Keratinocyte (primary cell): ENCODE results near the gene VKORC1. TPM values are rescaled to one million over a fixed set of nuclear protein-coding genes. Genes with fewer than 3 reads are reported as not detected.

Source experiments
- DNase-seq: peaks from one replicate; pipeline ENCODE4 v3.0.0-alpha.2; 2011; ENCODE audit warnings: low read depth, missing footprints, low spot score
- FAIRE-seq: peaks from 2 replicates; lab custom pipeline; 2011; peaks lifted over from hg19 to GRCh38; lab: Jason Lieb, UNC
- H2AFZ ChIP-seq: 2 replicates; pipeline ENCODE4 v1.6.0; 2012; ENCODE audit warnings: low read length, control low read depth, inconsistent platforms; ENCODE audit not compliant: control insufficient read depth
- H3K27ac ChIP-seq: 2 replicates; pipeline ENCODE4 v1.5.1; 2011; ENCODE audit warnings: low read length; ENCODE audit not compliant: control insufficient read depth, insufficient read depth
- H3K27me3 ChIP-seq: 3 replicates; pipeline ENCODE4 v1.6.0; 2011; ENCODE audit warnings: low read length; ENCODE audit not compliant: control insufficient read depth, insufficient read depth; ENCODE audit errors: extremely low read depth
- H3K36me3 ChIP-seq, 2 experiments: 2 replicates in 1 of 2; 3 replicates in 1 of 2; pipeline ENCODE4 v1.5.1; 2011; ENCODE audit warnings: low read length in 2 of 2, mild to moderate bottlenecking in 1 of 2; ENCODE audit not compliant: control insufficient read depth in 2 of 2, insufficient read depth in 2 of 2; ENCODE audit errors: extremely low read depth in 1 of 2
- H3K4me1 ChIP-seq: 3 replicates; pipeline ENCODE4 v1.5.1; 2011; ENCODE audit warnings: low read length; ENCODE audit not compliant: control insufficient read depth, insufficient read depth; ENCODE audit errors: extremely low read depth
- H3K4me2 ChIP-seq: 3 replicates; pipeline ENCODE4 v1.6.0; 2011; ENCODE audit warnings: low read depth, low read length; ENCODE audit not compliant: control insufficient read depth, insufficient read depth; ENCODE audit errors: extremely low read depth
- H3K4me3 ChIP-seq, 3 experiments: fragments of 200-600 bp in 1 of 3; sonication (generic) in 1 of 3; 2 replicates in 2 of 3; 3 replicates in 1 of 3; pipeline ENCODE4 v1.5.1; 2011 to 2016; ENCODE audit warnings: low read length in 3 of 3, mild to moderate bottlenecking in 3 of 3, control low read depth in 2 of 3, inconsistent platforms in 1 of 3, low read depth in 1 of 3, mixed read lengths in 1 of 3, mixed run types in 1 of 3, moderate library complexity in 1 of 3; ENCODE audit not compliant: control insufficient read depth in 2 of 3, insufficient read depth in 2 of 3; ENCODE audit errors: extremely low read depth in 1 of 3
- H3K79me2 ChIP-seq: 2 replicates; pipeline ENCODE4 v1.6.0; 2012; ENCODE audit warnings: low read length; ENCODE audit not compliant: control insufficient read depth, insufficient read depth
- H3K9ac ChIP-seq: 3 replicates; pipeline ENCODE4 v1.6.0; 2011; ENCODE audit warnings: low read length; ENCODE audit not compliant: control insufficient read depth, insufficient read depth; ENCODE audit errors: extremely low read depth
- H3K9me1 ChIP-seq: 3 replicates; pipeline ENCODE4 v1.6.0; 2011; ENCODE audit warnings: low read length; ENCODE audit not compliant: control insufficient read depth, insufficient read depth; ENCODE audit errors: extremely low read depth
- H3K9me3 ChIP-seq: 2 replicates; pipeline ENCODE4 v1.5.1; 2012; ENCODE audit warnings: low read depth, low read length; ENCODE audit not compliant: control insufficient read depth
- H4K20me1 ChIP-seq: 3 replicates; pipeline ENCODE4 v1.6.0; 2011; ENCODE audit warnings: low read length; ENCODE audit not compliant: control insufficient read depth, insufficient read depth; ENCODE audit errors: extremely low read depth
- EZH2 ChIP-seq: IDR thresholded peaks from one replicate; pipeline ENCODE4 v1.6.1; 2012; ENCODE audit warnings: inconsistent platforms, mild to moderate bottlenecking, low read length, moderate library complexity
- dilution Hi-C: fragments of 300-500 bp; cut with MboI; formaldehyde crosslinking; loops from one replicate; pipeline ENCODE4 v1.7.0; 2020; ENCODE audit warnings: low sequenced_read_pairs; ENCODE audit not compliant: extremely low pct_ligation_motif_present
- polyA plus RNA-seq, 5 experiments: library from polyadenylated mRNA; depleted of rRNA in 3 of 5; stranded (reverse) in 3 of 5; stranded (forward) in 1 of 5; unstranded in 1 of 5; fragments of >200 nt; gene quantifications; 1 replicate in 1 of 5; 2 replicates in 3 of 5; 3 replicates in 1 of 5; pipeline versions ENCODE4 v1.2.1 to v1.2.3, GENCODE V29; 2011 to 2012; ENCODE audit warnings: missing spikeins in 2 of 5, low read depth in 1 of 5, low replicate concordance in 1 of 5
- TF ChIP-seq, protein P1 (sequence below), 3 experiments: IDR thresholded peaks in 1 of 3; conservative IDR thresholded peaks in 1 of 3; optimal IDR thresholded peaks in 1 of 3; 2 replicates in 2 of 3; 3 replicates in 1 of 3; pipeline versions ENCODE3 to v1.5.1; 2011; ENCODE audit warnings: low read length in 3 of 3, mild to moderate bottlenecking in 3 of 3, moderate library complexity in 2 of 3, control low read depth in 1 of 3, inconsistent platforms in 1 of 3; ENCODE audit not compliant: insufficient read depth in 2 of 3; ENCODE audit errors: extremely low read depth in 1 of 3

VKORC1 gene
- polyA plus RNA-seq, 1 donor (not counting 4 experiments of a cell fraction or from before 2014, with no cell fraction given), result 73.6 TPM

DNA sequence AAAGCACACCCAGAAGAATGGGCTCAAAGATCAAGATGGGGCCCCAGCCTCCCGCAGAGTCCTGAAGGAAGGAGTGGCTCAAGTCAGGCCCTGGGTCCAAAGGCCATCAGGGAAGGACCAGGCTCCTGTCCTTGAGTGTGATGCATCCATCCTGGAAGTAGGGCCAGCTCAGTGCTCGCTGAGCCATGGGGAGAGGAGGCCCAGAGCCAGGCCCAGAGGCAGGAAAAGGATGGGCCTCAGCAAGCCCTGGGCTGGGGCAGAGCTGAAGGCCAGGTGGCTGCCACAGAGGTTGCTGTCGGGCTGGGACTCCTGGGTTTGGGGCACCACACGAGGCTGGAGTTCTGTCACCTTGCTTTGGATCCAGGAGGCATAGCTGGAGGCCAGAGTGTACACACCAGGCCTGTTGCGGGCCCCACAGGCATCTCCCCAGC, 37.3 kb upstream of the VKORC1 start:
- H3K9ac ChIP-seq, result no peak overlapping the region
- H3K9me3 ChIP-seq, result no peaks in the 10 kb centered on the region
- H3K9me1 ChIP-seq, result peaks cover 7% of the 10 kb centered on the region
- H3K4me2 ChIP-seq, result peak overlapping the region; percentile 54
- H3K79me2 ChIP-seq, result peaks cover 29% of the 10 kb centered on the region
- DNase-seq, result no peak
- no peak overlapping the region for H3K4me3 ChIP-seq
- peaks cover 12 to 35% of the 10 kb centered on the region in 2 experiments for H3K36me3 ChIP-seq
- TF ChIP-seq, protein P1, sequence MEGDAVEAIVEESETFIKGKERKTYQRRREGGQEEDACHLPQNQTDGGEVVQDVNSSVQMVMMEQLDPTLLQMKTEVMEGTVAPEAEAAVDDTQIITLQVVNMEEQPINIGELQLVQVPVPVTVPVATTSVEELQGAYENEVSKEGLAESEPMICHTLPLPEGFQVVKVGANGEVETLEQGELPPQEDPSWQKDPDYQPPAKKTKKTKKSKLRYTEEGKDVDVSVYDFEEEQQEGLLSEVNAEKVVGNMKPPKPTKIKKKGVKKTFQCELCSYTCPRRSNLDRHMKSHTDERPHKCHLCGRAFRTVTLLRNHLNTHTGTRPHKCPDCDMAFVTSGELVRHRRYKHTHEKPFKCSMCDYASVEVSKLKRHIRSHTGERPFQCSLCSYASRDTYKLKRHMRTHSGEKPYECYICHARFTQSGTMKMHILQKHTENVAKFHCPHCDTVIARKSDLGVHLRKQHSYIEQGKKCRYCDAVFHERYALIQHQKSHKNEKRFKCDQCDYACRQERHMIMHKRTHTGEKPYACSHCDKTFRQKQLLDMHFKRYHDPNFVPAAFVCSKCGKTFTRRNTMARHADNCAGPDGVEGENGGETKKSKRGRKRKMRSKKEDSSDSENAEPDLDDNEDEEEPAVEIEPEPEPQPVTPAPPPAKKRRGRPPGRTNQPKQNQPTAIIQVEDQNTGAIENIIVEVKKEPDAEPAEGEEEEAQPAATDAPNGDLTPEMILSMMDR (optimal IDR thresholded peaks at IDR 0.05 in 1 of 3, IDR thresholded peaks at IDR 0.05 in 1 of 3, conservative IDR thresholded peaks at IDR 0.05 in 1 of 3; ENCODE audit: extremely low read depth in 1 of 3, insufficient read depth in 2 of 3, low read length in 3 of 3), result no peak
- no peak for TF ChIP-seq EZH2
- peak overlapping the region; percentile 49 for H3K27ac ChIP-seq
- no peak overlapping the region for H2AFZ ChIP-seq
- peaks cover 51% of the 10 kb centered on the region for H3K4me1 ChIP-seq
- no peak for FAIRE-seq
- dilution Hi-C loops, result no loop called here
- H3K27me3 ChIP-seq, result no peaks in the 10 kb centered on the region
- peaks cover 3% of the 10 kb centered on the region for H4K20me1 ChIP-seq

DNA sequence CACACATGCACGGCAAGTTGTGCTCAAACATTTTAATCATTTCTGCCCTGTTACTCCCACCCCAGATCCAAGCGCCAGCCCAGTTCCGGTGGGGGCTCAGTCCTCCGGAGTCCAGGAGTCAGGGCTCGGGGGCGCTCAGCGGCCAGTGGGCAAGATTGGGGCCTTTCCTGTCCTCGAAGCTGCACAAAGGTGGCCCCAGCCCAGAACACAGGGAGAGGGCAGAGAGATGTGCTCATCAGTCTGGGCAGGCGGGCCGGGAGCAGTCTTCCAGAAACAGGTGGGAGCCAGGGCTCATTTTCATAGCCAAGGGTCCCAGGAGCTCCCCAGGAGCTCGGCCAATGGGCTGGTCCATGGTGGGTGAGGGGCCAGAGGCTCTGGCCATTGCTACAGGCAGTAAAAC, 36.8 kb upstream of the VKORC1 start:
- TF ChIP-seq EZH2, result no peak
- TF ChIP-seq, protein P1 (optimal IDR thresholded peaks at IDR 0.05 in 1 of 3, IDR thresholded peaks at IDR 0.05 in 1 of 3, conservative IDR thresholded peaks at IDR 0.05 in 1 of 3; ENCODE audit: extremely low read depth in 1 of 3, insufficient read depth in 2 of 3, low read length in 3 of 3), result no peak
- peaks cover 29% of the 10 kb centered on the region for H3K79me2 ChIP-seq
- peaks cover 51% of the 10 kb centered on the region for H3K4me1 ChIP-seq
- H3K27ac ChIP-seq, result peak overlapping the region; percentile 49
- FAIRE-seq, result no peak
- peak overlapping the region in 1 of 3 experiments; percentile 26 for H3K4me3 ChIP-seq
- no peaks in the 10 kb centered on the region for H3K27me3 ChIP-seq
- H3K4me2 ChIP-seq, result peak overlapping the region; percentile 54
- H4K20me1 ChIP-seq, result peaks cover 3% of the 10 kb centered on the region
- H3K9me1 ChIP-seq, result peaks cover 7% of the 10 kb centered on the region
- DNase-seq, result no peak
- H3K9me3 ChIP-seq, result no peaks in the 10 kb centered on the region
- dilution Hi-C loops, result no loop called here
- H2AFZ ChIP-seq, result no peak overlapping the region
- peak overlapping the region; percentile 54 for H3K9ac ChIP-seq
- H3K36me3 ChIP-seq, result peaks cover 12 to 35% of the 10 kb centered on the region in 2 experiments
